Measurements from ENCODE around the gene POLDIP2. TPM values are rescaled to one million over a fixed set of nuclear protein-coding genes. Genes with fewer than 3 reads are reported as not detected.

POLDIP2 gene
- total RNA-seq, 1 donor = 66.6 TPM

GRCh38 chr17:28402844-28403243 lies 45.5 kb upstream of the POLDIP2 start:
- DNase-seq (ENCODE audit: low read depth) = no peak
- TF ChIP-seq CTCF (IDR thresholded peaks at IDR 0.05; ENCODE audit: insufficient read depth, low read length) = no peak
- no peak overlapping the region for H3K4me3 ChIP-seq (ENCODE audit: low read depth, low read length)

- no peak for DNase-seq (ENCODE audit: low read depth)
- H3K4me3 ChIP-seq (ENCODE audit: low read depth, low read length) = no peak overlapping the region
- no peak for TF ChIP-seq CTCF (IDR thresholded peaks at IDR 0.05; ENCODE audit: insufficient read depth, low read length)
Observed at GRCh38 chr17:28402224-28402630, 44.9 kb upstream of the POLDIP2 start.

GRCh38 chr17:28399808-28400207 lies 42.5 kb upstream of the POLDIP2 start:
- TF ChIP-seq CTCF (IDR thresholded peaks at IDR 0.05; ENCODE audit: insufficient read depth, low read length) = no peak
- no peak for DNase-seq (ENCODE audit: low read depth)
- H3K4me3 ChIP-seq (ENCODE audit: low read depth, low read length) = no peak overlapping the region

GRCh38 chr17:28398280-28398981 lies 41.1 kb upstream of the POLDIP2 start:
- DNase-seq (ENCODE audit: low read depth) = no peak
- TF ChIP-seq CTCF (IDR thresholded peaks at IDR 0.05; ENCODE audit: insufficient read depth, low read length) = no peak
- H3K4me3 ChIP-seq (ENCODE audit: low read depth, low read length) = no peak overlapping the region

- no peak for TF ChIP-seq CTCF (IDR thresholded peaks at IDR 0.05; ENCODE audit: insufficient read depth, low read length)
- no peak for DNase-seq (ENCODE audit: low read depth)
- no peak overlapping the region for H3K4me3 ChIP-seq (ENCODE audit: low read depth, low read length)
Observed at GRCh38 chr17:28397687-28398279, 40.5 kb upstream of the POLDIP2 start.

- DNase-seq (ENCODE audit: low read depth) = no peak
- no peak for TF ChIP-seq CTCF (IDR thresholded peaks at IDR 0.05; ENCODE audit: insufficient read depth, low read length)
- H3K4me3 ChIP-seq (ENCODE audit: low read depth, low read length) = no peak overlapping the region
Observed at GRCh38 chr17:28397275-28397674, 39.9 kb upstream of the POLDIP2 start.
